SJCRH30 (cell line): ENCODE results near the gene ZNF787. TPM values are rescaled to one million over a fixed set of nuclear protein-coding genes. Genes with fewer than 3 reads are reported as not detected.

ENCODE experiments used
- DNase-seq, 2 experiments: peaks; one replicate each; pipeline ENCODE4 v3.0.0-alpha.2; 2015 to 2020
- H3K27ac ChIP-seq: fragments of 250-450 bp; sonication (Bioruptor Pico); 2 replicates; pipeline ENCODE4 v1.5.1; 2020; ENCODE audit warnings: mild to moderate bottlenecking, moderate library complexity
- H3K27me3 ChIP-seq: fragments of 250-450 bp; sonication (Bioruptor Pico); 2 replicates; pipeline ENCODE4 v1.5.1; 2020; ENCODE audit warnings: mild to moderate bottlenecking, moderate library complexity
- H3K36me3 ChIP-seq: fragments of 250-450 bp; sonication (Bioruptor Pico); 2 replicates; pipeline ENCODE4 v1.5.1; 2020; ENCODE audit warnings: mild to moderate bottlenecking, moderate library complexity
- H3K4me1 ChIP-seq: fragments of 250-450 bp; sonication (Bioruptor Pico); 2 replicates; pipeline ENCODE4 v1.5.1; 2020; ENCODE audit warnings: mild to moderate bottlenecking, moderate library complexity
- H3K4me3 ChIP-seq: fragments of 250-450 bp; sonication (Bioruptor Pico); 2 replicates; pipeline ENCODE4 v1.5.1; 2020; ENCODE audit warnings: mild to moderate bottlenecking, moderate library complexity
- H3K9me3 ChIP-seq: fragments of 250-450 bp; sonication (Bioruptor Pico); replicated peaks from 2 replicates; pipeline ENCODE4 v1.5.1; 2020; ENCODE audit warnings: mild to moderate bottlenecking, moderate library complexity
- total RNA-seq: library from RNA; depleted of rRNA; stranded (reverse); fragments of >200 nt; shearing (Covaris generic); gene quantifications from 2 replicates; pipeline ENCODE4 v1.2.3, GENCODE V29; 2014; rRNA removed

Gene ZNF787
- 24.7 and 24.8 TPM in 2 replicates for total RNA-seq

DNA sequence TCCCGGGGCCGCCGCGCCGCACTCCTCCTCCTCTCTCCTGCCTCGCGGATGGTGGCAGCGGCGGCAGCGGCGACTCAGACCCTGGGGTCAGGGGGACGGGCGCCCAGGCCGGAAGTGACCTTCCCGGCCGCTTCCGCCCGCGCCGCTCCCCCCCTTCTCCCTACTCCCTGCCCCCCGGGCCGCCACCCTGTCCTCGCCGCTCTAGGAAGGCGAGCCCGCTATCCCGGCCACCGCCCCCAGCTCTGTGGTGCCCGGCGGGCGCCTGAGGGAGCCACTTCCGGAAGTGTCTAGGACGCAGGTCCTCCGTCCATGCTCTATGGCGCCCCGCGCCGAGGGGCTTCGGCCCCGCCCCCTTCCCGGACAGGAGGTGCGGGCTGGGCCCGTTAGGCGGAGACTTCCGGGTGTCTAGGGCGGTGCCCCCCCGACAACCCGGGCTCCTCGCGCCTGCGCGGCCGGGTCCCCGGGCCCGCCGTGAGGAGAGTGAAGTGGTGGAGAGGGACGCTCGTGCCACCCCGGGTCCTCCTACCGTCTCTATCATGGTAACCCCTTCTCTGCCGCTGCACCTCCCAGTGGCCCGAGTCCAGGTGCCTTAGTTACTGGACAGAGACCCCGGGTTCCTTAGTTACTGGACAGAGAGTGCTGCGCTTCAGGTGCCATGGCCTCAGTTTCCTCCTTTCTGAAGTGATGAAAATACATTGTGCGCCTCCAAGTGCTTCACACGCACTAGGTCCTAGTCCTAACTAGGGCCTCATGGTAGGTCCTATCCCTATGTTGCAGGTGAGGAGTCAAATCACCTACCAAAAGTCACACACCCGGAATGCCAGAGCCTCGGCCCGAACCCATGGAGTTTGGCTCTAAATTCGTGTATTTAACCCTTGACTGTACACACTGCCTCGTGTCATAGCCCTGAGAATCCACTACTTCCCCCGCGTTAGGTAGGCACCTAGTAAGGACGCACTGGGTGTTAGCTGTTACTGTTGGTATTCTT is at the start of gene ZNF787:
TSS of gene ZNF787 (minus strand) at position 116 of the 988 bp plus-strand sequence. CDS start 18,078 bp downstream, outside the sequence.
- DNase-seq = peak; percentile 98 to 99
- Histone ChIP-seq H3K9me3 (no peaks in the 10 kb centered on the region), H3K4me1 (peaks cover 17% of the 10 kb centered on the region), H3K27me3 (no peaks in the 10 kb centered on the region), H3K27ac (peak within 1 kb of the TSS; percentile 95), H3K4me3 (peak within 1 kb of the TSS; percentile 92), H3K36me3 (peaks cover 8% of the 10 kb centered on the region; the same call in 1 of the 2 replicates)

DNA sequence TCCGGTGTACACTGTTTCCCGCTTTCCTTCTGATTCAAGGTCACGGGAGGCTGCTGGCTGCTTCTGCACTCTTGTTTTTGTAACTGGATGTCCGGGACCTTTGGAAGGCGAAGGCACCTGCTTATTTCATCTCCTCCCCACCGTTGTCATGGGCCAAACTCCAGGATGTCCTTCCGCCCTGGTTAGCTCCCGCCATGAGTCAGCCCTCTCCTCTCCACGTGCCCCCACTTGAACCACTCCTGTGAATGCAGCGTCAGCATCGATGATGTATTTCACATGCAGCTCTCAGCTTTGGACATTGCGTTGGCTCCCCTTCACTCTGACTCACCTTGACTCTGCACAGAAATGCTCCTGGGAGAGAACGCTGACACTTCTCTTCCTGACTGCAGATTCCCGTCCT is 49.2 kb upstream of the ZNF787 start:
- Histone ChIP-seq H3K27ac (no peak overlapping the region), H3K36me3 (no peaks in the 10 kb centered on the region), H3K4me3 (no peak overlapping the region), H3K27me3 (no peaks in the 10 kb centered on the region), H3K9me3 (no peaks in the 10 kb centered on the region), H3K4me1 (no peaks in the 10 kb centered on the region)
- no peak for DNase-seq

DNA sequence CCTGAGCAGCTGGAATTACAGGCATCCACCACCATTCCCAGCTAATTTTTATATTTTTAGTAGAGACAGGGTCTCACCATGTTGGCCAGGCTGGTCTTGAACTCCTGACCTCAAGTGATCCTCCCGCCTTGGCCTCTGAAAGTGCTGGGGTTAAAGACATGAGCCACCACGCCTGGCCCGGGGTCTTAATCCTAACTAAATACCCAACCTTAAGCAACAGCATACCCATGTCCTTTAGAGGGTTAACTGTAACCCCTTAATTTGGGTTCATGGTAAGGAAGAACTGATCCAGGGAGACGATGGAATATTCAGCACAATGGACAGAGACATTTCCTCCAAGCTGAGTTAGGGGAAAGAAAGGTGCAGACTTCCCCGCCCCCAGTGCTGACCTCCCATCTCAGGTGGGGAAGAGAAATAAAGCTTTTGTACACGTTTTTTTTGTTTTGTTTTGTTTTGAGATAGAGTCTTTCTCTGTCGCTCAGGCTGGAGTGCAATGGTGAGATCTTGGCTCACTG is 46.0 kb upstream of the ZNF787 start:
- H3K4me1 ChIP-seq = no peaks in the 10 kb centered on the region
- H3K9me3 ChIP-seq = no peaks in the 10 kb centered on the region
- no peak overlapping the region for H3K27ac ChIP-seq
- no peaks in the 10 kb centered on the region for H3K27me3 ChIP-seq
- H3K36me3 ChIP-seq = no peaks in the 10 kb centered on the region
- H3K4me3 ChIP-seq = no peak overlapping the region
- DNase-seq = peak in 1 of 2 experiments; percentile 53

DNA sequence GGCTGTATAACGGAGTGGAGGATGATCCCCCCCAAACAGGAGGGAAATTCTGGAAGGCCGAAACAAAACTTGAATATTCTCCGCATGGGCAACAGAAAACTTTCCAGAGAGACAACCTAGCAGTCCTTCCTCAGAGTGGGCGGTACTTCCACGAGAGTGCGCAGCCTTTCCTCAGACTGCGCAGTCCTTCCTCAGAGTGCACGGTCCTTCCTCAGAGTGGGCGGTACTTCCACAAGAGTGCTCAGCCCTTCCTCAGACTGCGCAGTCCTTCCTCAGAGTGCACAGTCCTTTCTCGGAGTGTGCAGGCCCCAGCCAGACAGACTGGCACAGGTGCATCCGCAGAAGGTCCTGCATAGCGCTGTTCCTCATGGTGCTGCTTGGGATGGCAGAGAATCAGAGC is 42.0 kb upstream of the ZNF787 start:
- Histone ChIP-seq H3K9me3 (no peaks in the 10 kb centered on the region), H3K36me3 (0 out of 2 replicates have a peak, but pooled peaks cover 2% of the 10 kb centered on the region), H3K4me1 (no peaks in the 10 kb centered on the region), H3K4me3 (no peak overlapping the region), H3K27me3 (no peaks in the 10 kb centered on the region), H3K27ac (no peak overlapping the region)
- peak in 1 of 2 experiments; percentile 38 for DNase-seq

DNA sequence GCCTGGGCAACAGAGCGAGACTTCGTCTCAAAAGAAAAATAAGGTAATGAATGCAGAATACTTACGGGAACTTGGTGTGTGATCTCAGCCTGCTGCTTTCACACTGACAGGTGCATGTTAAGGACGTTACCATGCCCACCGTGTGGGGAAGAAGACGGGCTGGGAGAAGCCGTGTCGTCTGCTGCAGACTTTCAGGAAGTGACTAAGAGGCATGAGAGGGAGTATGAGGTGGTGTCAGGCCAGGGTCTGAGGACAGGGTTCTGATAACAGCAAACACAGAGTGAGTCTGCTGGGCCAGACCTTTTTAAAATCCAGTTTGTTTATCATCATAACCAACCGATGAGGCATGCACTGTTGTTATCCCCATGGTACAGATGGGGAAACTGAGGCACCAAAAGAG is 41.2 kb upstream of the ZNF787 start:
- no peaks in the 10 kb centered on the region for H3K4me1 ChIP-seq
- no peak overlapping the region for H3K27ac ChIP-seq
- H3K27me3 ChIP-seq = no peaks in the 10 kb centered on the region
- 0 out of 2 replicates have a peak, but pooled peaks cover 2% of the 10 kb centered on the region for H3K36me3 ChIP-seq
- no peak for DNase-seq
- no peaks in the 10 kb centered on the region for H3K9me3 ChIP-seq
- no peak overlapping the region for H3K4me3 ChIP-seq

DNA sequence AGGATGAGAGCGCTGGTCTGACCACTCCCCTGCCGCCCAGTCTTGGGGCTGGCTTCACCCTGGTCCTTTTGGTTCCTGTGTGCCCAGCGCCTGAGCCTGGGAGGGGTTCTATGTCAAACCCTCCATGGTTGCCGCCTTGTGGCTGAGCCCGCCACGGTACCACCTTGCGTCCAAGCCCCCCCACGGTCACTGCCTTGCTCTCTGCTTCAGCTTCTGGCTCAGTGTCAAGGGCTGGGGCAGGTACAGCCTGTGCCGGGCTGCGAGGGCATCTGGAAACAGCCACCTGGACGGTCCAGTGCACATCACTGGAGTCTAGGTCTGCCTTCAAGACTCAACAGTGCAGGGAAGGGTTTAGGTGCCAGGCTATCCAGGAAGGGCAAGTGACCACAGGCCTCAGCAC is 40.4 kb upstream of the ZNF787 start:
- DNase-seq = no peak
- Histone ChIP-seq H3K9me3 (no peaks in the 10 kb centered on the region), H3K27ac (no peak overlapping the region), H3K27me3 (no peaks in the 10 kb centered on the region), H3K36me3 (0 out of 2 replicates have a peak, but pooled peaks cover 2% of the 10 kb centered on the region), H3K4me1 (no peaks in the 10 kb centered on the region), H3K4me3 (no peak overlapping the region)

DNA sequence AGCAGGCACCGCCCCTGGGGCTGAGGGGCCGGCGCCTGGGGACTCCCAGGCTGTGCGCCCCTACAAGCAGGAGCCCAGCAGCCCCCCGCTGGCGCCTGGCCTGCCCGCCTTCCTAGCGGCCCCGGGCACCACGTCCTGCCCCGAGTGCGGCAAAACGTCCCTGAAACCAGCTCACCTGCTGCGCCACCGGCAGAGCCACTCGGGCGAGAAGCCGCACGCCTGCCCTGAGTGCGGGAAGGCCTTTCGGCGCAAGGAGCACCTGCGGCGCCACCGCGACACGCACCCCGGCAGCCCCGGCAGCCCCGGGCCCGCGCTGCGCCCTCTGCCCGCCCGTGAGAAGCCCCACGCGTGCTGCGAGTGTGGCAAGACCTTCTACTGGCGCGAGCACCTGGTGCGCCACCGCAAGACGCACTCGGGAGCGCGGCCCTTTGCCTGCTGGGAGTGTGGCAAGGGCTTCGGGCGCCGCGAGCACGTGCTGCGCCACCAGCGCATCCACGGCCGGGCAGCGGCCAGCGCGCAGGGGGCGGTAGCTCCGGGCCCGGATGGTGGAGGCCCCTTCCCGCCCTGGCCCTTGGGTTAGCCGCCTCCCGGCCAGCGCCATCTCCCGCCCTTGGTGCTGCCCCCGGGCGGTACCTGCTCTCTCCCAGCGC is 38.7 kb upstream of the ZNF787 start:
- no peak for DNase-seq
- H3K27ac ChIP-seq = no peak overlapping the region
- peaks cover 8% of the 10 kb centered on the region; the same call in 1 of the 2 replicates for H3K36me3 ChIP-seq
- no peak overlapping the region for H3K4me3 ChIP-seq
- no peaks in the 10 kb centered on the region for H3K27me3 ChIP-seq
- no peaks in the 10 kb centered on the region for H3K9me3 ChIP-seq
- H3K4me1 ChIP-seq = no peaks in the 10 kb centered on the region

DNA sequence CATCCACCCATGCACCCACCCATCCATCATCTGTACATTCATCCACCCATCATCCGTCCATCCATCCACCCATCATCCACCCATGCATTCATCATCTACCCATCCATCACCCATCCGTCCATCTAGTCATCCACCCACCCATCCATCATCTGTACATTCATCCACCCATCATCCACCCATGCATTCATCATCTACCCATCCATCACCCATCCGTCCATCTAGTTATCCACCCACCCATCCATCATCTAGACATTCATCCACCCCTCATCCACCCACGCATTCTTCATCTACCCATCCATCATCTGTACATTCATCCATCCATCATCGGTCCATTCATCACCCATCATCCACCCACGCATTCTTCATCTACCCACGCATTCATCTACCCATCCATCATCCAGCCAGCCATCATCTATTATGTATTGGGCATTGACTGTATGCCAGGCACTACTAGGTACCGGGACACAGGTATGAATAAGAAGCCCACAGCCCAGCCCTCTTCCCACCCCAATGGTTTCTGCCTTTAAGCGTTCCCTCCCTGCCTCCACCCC is 38.0 kb upstream of the ZNF787 start:
- no peak overlapping the region for H3K4me3 ChIP-seq
- H3K4me1 ChIP-seq = no peaks in the 10 kb centered on the region
- H3K27me3 ChIP-seq = no peaks in the 10 kb centered on the region
- DNase-seq = no peak
- H3K9me3 ChIP-seq = no peaks in the 10 kb centered on the region
- H3K27ac ChIP-seq = no peak overlapping the region
- H3K36me3 ChIP-seq = peaks cover 8% of the 10 kb centered on the region; the same call in 1 of the 2 replicates

DNA sequence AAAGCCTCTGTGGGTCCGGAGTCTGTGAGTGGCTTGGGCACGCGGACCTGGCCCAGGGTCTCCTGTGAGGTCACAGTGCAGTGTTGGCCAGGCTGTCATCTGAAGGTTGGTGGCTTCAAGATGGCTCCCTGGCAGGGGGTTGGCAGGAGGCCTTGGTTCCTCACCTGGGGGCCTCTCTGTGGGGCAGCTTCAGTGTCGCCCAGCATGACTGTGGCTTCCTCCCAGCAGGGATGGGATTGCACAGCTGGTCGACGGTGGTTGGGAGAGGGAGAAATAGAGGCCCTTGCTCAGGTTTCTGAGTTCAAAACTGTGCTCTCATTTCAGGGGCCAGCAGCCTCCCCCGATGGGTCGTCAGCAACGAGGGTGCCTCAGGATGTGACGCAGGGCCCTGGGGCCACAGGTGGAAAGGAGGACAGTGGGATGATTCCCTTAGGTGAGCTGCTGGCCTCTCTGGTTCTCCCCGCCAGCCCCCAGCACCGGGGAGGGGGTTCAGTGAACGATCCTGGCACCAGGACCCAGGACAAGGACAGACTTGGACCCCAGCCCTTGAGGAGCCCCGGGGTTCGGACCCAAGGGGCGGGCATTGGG is 37.2 kb upstream of the ZNF787 start:
- H3K4me1 ChIP-seq = no peaks in the 10 kb centered on the region
- H3K9me3 ChIP-seq = no peaks in the 10 kb centered on the region
- H3K4me3 ChIP-seq = no peak overlapping the region
- H3K27me3 ChIP-seq = no peaks in the 10 kb centered on the region
- H3K27ac ChIP-seq = no peak overlapping the region
- peaks cover 8% of the 10 kb centered on the region; the same call in 1 of the 2 replicates for H3K36me3 ChIP-seq
- no peak for DNase-seq

DNA sequence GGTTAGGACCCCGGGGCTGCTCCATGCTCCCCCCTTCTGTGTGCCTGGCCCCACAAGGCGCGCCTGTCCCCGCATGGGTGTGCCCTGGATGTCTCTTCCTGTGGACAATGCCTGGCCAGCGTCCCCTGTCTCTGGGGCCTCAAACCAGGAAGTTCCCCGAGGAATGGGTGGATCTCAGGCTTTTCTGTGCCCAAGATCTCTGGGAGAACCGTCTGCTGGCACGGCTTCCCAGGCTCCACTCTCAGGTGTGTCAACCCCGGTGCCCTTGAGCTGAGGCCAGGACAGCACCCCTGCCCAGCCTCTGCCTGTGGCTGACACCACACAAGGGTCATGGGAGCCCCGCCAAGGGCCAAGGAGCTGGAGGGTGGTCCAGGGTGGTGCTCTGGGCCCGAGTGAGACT is 35.7 kb upstream of the ZNF787 start:
- no peaks in the 10 kb centered on the region for H3K27me3 ChIP-seq
- no peaks in the 10 kb centered on the region for H3K9me3 ChIP-seq
- peaks cover 8% of the 10 kb centered on the region; the same call in 1 of the 2 replicates for H3K36me3 ChIP-seq
- H3K27ac ChIP-seq = no peak overlapping the region
- H3K4me1 ChIP-seq = no peaks in the 10 kb centered on the region
- no peak for DNase-seq
- no peak overlapping the region for H3K4me3 ChIP-seq

DNA sequence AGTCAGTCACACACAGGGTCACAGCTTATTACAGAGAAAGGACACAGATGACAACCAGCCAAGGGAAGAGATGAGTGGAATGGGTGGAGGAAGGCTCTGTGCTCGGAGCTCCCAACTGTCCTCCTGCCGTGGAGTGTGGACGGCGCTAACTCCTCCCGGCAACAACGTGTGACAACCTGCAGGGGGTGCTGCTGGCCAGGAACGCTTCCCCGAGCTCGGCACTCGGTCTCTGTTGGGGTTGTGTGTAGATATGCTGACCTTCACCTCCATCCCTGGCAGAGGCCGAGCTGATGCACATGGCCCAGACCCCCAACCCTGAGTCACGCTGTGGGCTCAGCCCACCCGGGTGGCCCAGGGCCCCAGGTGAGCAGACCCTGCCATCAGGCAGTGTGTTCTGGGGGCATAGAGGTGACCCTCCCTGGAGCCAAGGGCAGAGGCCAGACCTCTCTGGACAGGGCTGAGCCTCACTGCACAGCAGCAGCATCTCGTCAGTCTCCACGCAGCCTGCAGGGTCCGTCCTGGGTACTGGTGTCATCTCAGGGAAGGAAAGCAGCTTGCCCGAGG is 34.1 kb upstream of the ZNF787 start:
- no peaks in the 10 kb centered on the region for H3K4me1 ChIP-seq
- H3K36me3 ChIP-seq = peaks cover 8% of the 10 kb centered on the region; the same call in 1 of the 2 replicates
- H3K4me3 ChIP-seq = no peak overlapping the region
- H3K9me3 ChIP-seq = no peaks in the 10 kb centered on the region
- H3K27me3 ChIP-seq = no peaks in the 10 kb centered on the region
- no peak for DNase-seq
- no peak overlapping the region for H3K27ac ChIP-seq

DNA sequence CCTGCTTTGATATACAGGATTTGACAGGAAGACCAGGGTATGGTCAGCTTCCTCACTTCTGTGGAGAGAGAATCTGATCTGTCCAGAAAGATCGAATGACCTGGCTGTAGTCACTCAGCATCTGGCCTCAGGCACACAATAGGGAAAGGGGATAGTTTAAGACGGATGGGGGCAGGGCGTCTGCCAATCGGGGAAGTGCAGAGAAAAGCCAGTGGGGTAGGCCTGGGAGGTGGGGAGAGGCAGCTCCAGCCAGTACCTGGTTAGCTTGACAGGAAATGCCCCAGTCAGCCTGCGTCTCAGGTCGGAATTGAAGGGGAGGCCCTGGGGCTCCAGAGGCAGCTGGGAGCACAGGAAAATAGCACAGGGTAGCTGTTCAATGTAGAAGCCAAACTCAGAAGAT is 32.4 kb upstream of the ZNF787 start:
- no peak overlapping the region for H3K4me3 ChIP-seq
- H3K4me1 ChIP-seq = no peaks in the 10 kb centered on the region
- no peak for DNase-seq
- H3K36me3 ChIP-seq = peaks cover 6% of the 10 kb centered on the region; the same call in 1 of the 2 replicates
- no peaks in the 10 kb centered on the region for H3K27me3 ChIP-seq
- H3K9me3 ChIP-seq = no peaks in the 10 kb centered on the region
- no peak overlapping the region for H3K27ac ChIP-seq

DNA sequence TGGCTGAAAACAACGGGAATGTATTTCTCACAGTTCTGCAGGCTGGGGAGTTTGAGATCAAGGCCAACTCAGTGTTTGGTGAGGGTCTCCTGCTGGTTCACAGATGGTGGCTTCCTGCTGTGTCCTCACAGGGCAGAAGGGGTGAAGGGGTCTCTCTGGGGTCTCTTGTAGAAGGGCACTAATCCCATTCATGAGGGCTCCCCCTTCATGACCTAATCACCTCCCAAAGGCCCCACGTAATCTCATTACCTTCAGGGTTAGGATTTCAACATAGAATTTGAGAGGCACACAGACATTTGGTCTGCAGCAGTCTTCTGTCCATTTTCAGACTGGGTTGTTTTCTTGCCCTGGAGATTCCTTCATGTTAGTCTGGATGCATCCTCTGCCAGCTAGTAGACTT is 31.5 kb upstream of the ZNF787 start:
- Histone ChIP-seq H3K4me3 (no peak overlapping the region), H3K9me3 (no peaks in the 10 kb centered on the region), H3K27me3 (no peaks in the 10 kb centered on the region), H3K27ac (no peak overlapping the region), H3K4me1 (no peaks in the 10 kb centered on the region), H3K36me3 (peaks cover 9% of the 10 kb centered on the region; the same call in 1 of the 2 replicates)
- DNase-seq = no peak

DNA sequence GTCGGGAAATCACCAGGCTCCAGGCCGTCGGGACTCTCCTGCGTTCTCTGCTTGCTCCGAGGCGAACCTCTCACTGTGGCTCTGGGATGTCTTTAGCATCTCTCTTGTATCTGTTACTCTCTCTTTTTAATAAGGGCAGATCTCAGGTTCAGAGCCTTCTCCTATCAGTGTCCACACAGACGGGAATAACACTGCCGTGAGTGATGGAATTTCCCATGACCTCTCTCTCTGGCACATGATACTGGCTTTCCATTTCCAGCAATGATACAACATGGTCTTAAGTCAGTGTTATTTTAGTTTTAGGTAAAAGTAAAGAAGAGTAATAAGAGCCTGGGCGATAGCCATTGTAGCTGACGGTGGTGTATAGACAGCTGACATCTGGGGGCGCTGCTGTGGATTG is 29.3 kb upstream of the ZNF787 start:
- DNase-seq = no peak
- Histone ChIP-seq H3K9me3 (no peaks in the 10 kb centered on the region), H3K4me3 (no peak overlapping the region), H3K4me1 (no peaks in the 10 kb centered on the region), H3K27ac (no peak overlapping the region), H3K36me3 (peaks cover 7% of the 10 kb centered on the region; the same call in 1 of the 2 replicates), H3K27me3 (no peaks in the 10 kb centered on the region)
